ENCODE data around the gene POLR3K. TPM values are rescaled to one million over a fixed set of nuclear protein-coding genes. Genes with fewer than 3 reads are reported as not detected.
"Not testable (repeated sequence)": the region's sequence is repeated elsewhere in the genome, so short reads cannot be mapped to it uniquely, and the experiment has no call there.

Gene POLR3K
- total and polyA plus RNA-seq, 2 donors (not counting 3 experiments of a cell fraction or from before 2014, with no cell fraction given), result 20.6 to 33.2 TPM

DNA sequence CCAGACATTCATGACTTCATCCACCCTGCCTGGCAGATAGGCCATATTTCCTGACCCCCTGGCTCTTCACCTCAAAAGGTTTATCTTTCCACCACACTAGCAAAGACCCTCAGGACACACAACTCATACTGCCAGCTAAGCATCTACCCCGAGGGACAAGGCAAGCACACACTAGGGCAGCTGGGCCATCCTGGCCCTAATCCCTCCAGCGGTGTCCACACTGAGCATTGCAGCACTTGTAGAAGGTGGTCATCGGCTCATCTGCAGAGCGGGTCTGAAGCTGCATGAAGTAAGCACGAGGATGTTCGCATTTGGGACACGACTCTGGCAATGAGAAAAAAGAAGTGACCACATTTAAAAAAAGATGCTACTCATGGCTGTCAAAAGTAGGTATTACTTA is 6.2 kb downstream of the POLR3K start:
- CTCF ChIA-PET, result no interaction called here
- TF ChIP-seq EZH2 (IDR thresholded peaks at IDR 0.05; ENCODE audit: borderline replicate concordance, low read depth, low read length, severe bottlenecking), result no peak

GRCh38 chr16:46510-46909 is 6.9 kb downstream of the POLR3K start:
- not testable (repeated sequence) for H3K4me1 ChIP-seq (ENCODE audit: control insufficient read depth, extremely low read depth, insufficient read depth, low read length)

More for the DNA sequence above, 6.2 kb downstream of the POLR3K start:
- Histone ChIP-seq H2AFZ (ENCODE audit: low read depth, low read length) (no peak overlapping the region), H3K27me3 (ENCODE audit: control insufficient read depth in 2 of 2, insufficient read depth in 2 of 2, low read length in 2 of 2) (no peaks in the 10 kb centered on the region), H3K4me1 (ENCODE audit: control insufficient read depth, extremely low read depth, insufficient read depth, low read length) (peaks cover 2% of the 10 kb centered on the region), H3K9me1 (replicated peaks; ENCODE audit: control insufficient read depth, extremely low read depth, insufficient read depth, low read length) (no peaks in the 10 kb centered on the region), H3K79me2 (ENCODE audit: control insufficient read depth, insufficient read depth, low read length) (peaks cover 12% of the 10 kb centered on the region), H3K4me2 (ENCODE audit: insufficient read depth, low read length) (no peak overlapping the region), H3K4me3 (replicated peaks in 1 of 3; ENCODE audit: insufficient read depth in 1 of 3, low read depth in 1 of 3, low read length in 3 of 3) (no peak overlapping the region), H3K27ac (ENCODE audit: insufficient read depth, low read depth, low read length) (no peak overlapping the region), H3K36me3 (ENCODE audit: control insufficient read depth in 2 of 2, extremely low read depth in 1 of 2, insufficient read depth in 2 of 2, low read length in 2 of 2) (peaks cover 3 to 7% of the 10 kb centered on the region in 2 experiments), H3K9me3 (replicated peaks; ENCODE audit: control insufficient read depth, insufficient read depth, low read length) (no peaks in the 10 kb centered on the region), H3K9ac (replicated peaks; ENCODE audit: extremely low read depth, insufficient read depth, low read length) (no peak overlapping the region), H4K20me1 (replicated peaks; ENCODE audit: control insufficient read depth, extremely low read depth, insufficient read depth, low read length) (no peaks in the 10 kb centered on the region)
- no peak for FAIRE-seq
- no peak for DNase-seq (ENCODE audit: low read depth, low spot score)
- POLR2A ChIA-PET, result no interaction called here
- no TSS peak for BruUV-seq (replicated peaks)
- dilution Hi-C loops (cut with MboI; ENCODE audit: extremely low pct_ligation_motif_present, low sequenced_read_pairs) (no loop called here), intact Hi-C loops (cut with micrococcal nuclease) (no loop called here)

More at GRCh38 chr16:46510-46909, 6.9 kb downstream of the POLR3K start:
- BruUV-seq (replicated peaks); dilution Hi-C loops (cut with MboI; ENCODE audit: extremely low pct_ligation_motif_present, low sequenced_read_pairs); H3K4me2 ChIP-seq (ENCODE audit: insufficient read depth, low read length); FAIRE-seq; CTCF ChIA-PET; H3K9me1 ChIP-seq (replicated peaks; ENCODE audit: control insufficient read depth, extremely low read depth, insufficient read depth, low read length); POLR2A ChIA-PET; H3K27me3 ChIP-seq (ENCODE audit: control insufficient read depth in 2 of 2, insufficient read depth in 2 of 2, low read length in 2 of 2); H3K9ac ChIP-seq (replicated peaks; ENCODE audit: extremely low read depth, insufficient read depth, low read length); H3K36me3 ChIP-seq (ENCODE audit: control insufficient read depth in 2 of 2, extremely low read depth in 1 of 2, insufficient read depth in 2 of 2, low read length in 2 of 2); intact Hi-C loops (cut with micrococcal nuclease); H3K27ac ChIP-seq (ENCODE audit: insufficient read depth, low read depth, low read length); H4K20me1 ChIP-seq (replicated peaks; ENCODE audit: control insufficient read depth, extremely low read depth, insufficient read depth, low read length); H3K79me2 ChIP-seq (ENCODE audit: control insufficient read depth, insufficient read depth, low read length); H3K4me3 ChIP-seq (replicated peaks in 1 of 3; ENCODE audit: insufficient read depth in 1 of 3, low read depth in 1 of 3, low read length in 3 of 3); DNase-seq (ENCODE audit: low read depth, low spot score); H3K9me3 ChIP-seq (replicated peaks; ENCODE audit: control insufficient read depth, insufficient read depth, low read length); H2AFZ ChIP-seq (ENCODE audit: low read depth, low read length): not testable (repeated sequence)

Measured in endothelial cell of umbilical vein (primary cell).